OCI-LY7 (cell line): ENCODE results near the gene LRPAP1.
"Not testable (repeated sequence)": the region's sequence is repeated elsewhere in the genome, so short reads cannot be mapped to it uniquely, and the experiment has no call there.

Source experiments
- EZH2phosphoT487 ChIP-seq: fragments of 200-600 bp; sonication (generic); IDR thresholded peaks from 2 replicates; pipeline ENCODE4 v1.6.1; 2018; ENCODE audit warnings: low read depth, borderline replicate concordance, mild to moderate bottlenecking, mixed run types, antibody characterized with exemption, low read length, moderate library complexity, mixed read lengths
- TF ChIP-seq, protein P1 (sequence below): fragments of 200-600 bp; sonication (generic); conservative IDR thresholded peaks from 2 replicates; pipeline ENCODE4 v1.5.1; 2014; ENCODE audit warnings: mild to moderate bottlenecking, antibody characterized with exemption, low read length, moderate library complexity, mixed read lengths

- TF ChIP-seq, protein P1, sequence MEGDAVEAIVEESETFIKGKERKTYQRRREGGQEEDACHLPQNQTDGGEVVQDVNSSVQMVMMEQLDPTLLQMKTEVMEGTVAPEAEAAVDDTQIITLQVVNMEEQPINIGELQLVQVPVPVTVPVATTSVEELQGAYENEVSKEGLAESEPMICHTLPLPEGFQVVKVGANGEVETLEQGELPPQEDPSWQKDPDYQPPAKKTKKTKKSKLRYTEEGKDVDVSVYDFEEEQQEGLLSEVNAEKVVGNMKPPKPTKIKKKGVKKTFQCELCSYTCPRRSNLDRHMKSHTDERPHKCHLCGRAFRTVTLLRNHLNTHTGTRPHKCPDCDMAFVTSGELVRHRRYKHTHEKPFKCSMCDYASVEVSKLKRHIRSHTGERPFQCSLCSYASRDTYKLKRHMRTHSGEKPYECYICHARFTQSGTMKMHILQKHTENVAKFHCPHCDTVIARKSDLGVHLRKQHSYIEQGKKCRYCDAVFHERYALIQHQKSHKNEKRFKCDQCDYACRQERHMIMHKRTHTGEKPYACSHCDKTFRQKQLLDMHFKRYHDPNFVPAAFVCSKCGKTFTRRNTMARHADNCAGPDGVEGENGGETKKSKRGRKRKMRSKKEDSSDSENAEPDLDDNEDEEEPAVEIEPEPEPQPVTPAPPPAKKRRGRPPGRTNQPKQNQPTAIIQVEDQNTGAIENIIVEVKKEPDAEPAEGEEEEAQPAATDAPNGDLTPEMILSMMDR, result not testable (repeated sequence)
- TF ChIP-seq EZH2phosphoT487, result not testable (repeated sequence)
These were observed 43.5 kb upstream of the LRPAP1 start for GRCh38 chr4:3575426-3576369.
